Dermis microvascular lymphatic vessel endothelial cell (primary cell): ENCODE results near the gene TCHHL1. TPM values are rescaled to one million over a fixed set of nuclear protein-coding genes. Genes with fewer than 3 reads are reported as not detected.
"Not testable (repeated sequence)": the region's sequence is repeated elsewhere in the genome, so short reads cannot be mapped to it uniquely, and the experiment has no call there.

Experiments used
- DNase-seq, 2 donors: peaks; one replicate each; pipeline versions ENCODE4 v3.0.0 to v3.0.0-alpha.2; 2010; ENCODE audit warnings: low read depth in 2 of 2
- total RNA-seq: library from RNA; depleted of rRNA; stranded (reverse); fragments of >200 nt; gene quantifications from 2 replicates; pipeline ENCODE4 v1.2.1, GENCODE V29; 2014

Gene TCHHL1
- total RNA-seq, 1 donor from 2014 or later: not detected

GRCh38 chr1:152086760-152087159 lies 2.1 kb downstream of the TCHHL1 start:
- DNase-seq: no peak

GRCh38 chr1:152084853-152085252 lies 4.0 kb downstream of the TCHHL1 start:
- DNase-seq: no peak

- not testable (repeated sequence) for DNase-seq
These were observed 7.8 kb downstream of the TCHHL1 start for GRCh38 chr1:152081026-152081425.

GRCh38 chr1:152080494-152080893 lies 8.4 kb downstream of the TCHHL1 start:
- not testable (repeated sequence) for DNase-seq

- no peak for DNase-seq
These were observed 9.9 kb downstream of the TCHHL1 start for GRCh38 chr1:152078831-152079441.

- DNase-seq: no peak
These were observed 16.6 kb downstream of the TCHHL1 start for GRCh38 chr1:152072311-152072710.

- no peak for DNase-seq
These were observed 17.7 kb downstream of the TCHHL1 start for GRCh38 chr1:152071123-152071522.

- no peak for DNase-seq
These were observed 20.9 kb downstream of the TCHHL1 start for GRCh38 chr1:152067929-152068328.

GRCh38 chr1:152067150-152067549 lies 21.7 kb downstream of the TCHHL1 start:
- no peak for DNase-seq

- DNase-seq: no peak
These were observed 26.9 kb downstream of the TCHHL1 start for GRCh38 chr1:152061952-152062351.

GRCh38 chr1:152053375-152053774 lies 35.5 kb downstream of the TCHHL1 start:
- DNase-seq: no peak

- peak; percentile 43 to 68 for DNase-seq
These were observed 36.3 kb downstream of the TCHHL1 start for GRCh38 chr1:152052606-152053005.

GRCh38 chr1:152050886-152051675 lies 37.8 kb downstream of the TCHHL1 start:
- DNase-seq: no peak

GRCh38 chr1:152049291-152050083 lies 39.4 kb downstream of the TCHHL1 start:
- no peak for DNase-seq

GRCh38 chr1:152048416-152049009 lies 40.4 kb downstream of the TCHHL1 start:
- DNase-seq: no peak

- DNase-seq: peak; percentile 34 to 92
These were observed 41.0 kb downstream of the TCHHL1 start for GRCh38 chr1:152047730-152048415.

GRCh38 chr1:152047413-152047729 lies 41.5 kb downstream of the TCHHL1 start:
- no peak for DNase-seq

- DNase-seq: no peak
These were observed 44.5 kb downstream of the TCHHL1 start for GRCh38 chr1:152044386-152044785.

- DNase-seq: no peak
These were observed 45.0 kb downstream of the TCHHL1 start for GRCh38 chr1:152043870-152044269.

- DNase-seq: no peak
These were observed 46.8 kb downstream of the TCHHL1 start for GRCh38 chr1:152042030-152042429.

- no peak for DNase-seq
These were observed 49.0 kb downstream of the TCHHL1 start for GRCh38 chr1:152039886-152040285.
